GM18873 (cell line): Measurements from ENCODE around the gene HACD2.
A peak's percentile ranks its signal among the peaks of the same experiment; 100 is the strongest.

Source experiments
- ATAC-seq: cut with Tn5 transposase; IDR thresholded peaks from one replicate; pipeline ENCODE4 v1.9.1; 2021; ENCODE audit warnings: mild to moderate bottlenecking, moderate library complexity, moderate number of reproducible peaks; ENCODE audit not compliant: unreplicated experiment, low FRiP score

HACD2 gene

GRCh38 chr3:123576122-123576521, 8.7 kb downstream of the HACD2 start:
- no peak for ATAC-seq

GRCh38 chr3:123571973-123572365, 12.9 kb downstream of the HACD2 start:
- no peak for ATAC-seq

- no peak for ATAC-seq
Measured at GRCh38 chr3:123571264-123571972, 13.4 kb downstream of the HACD2 start.

GRCh38 chr3:123568875-123569274, 16.0 kb downstream of the HACD2 start:
- no peak for ATAC-seq

GRCh38 chr3:123568034-123568433, 16.8 kb downstream of the HACD2 start:
- no peak for ATAC-seq

- no peak for ATAC-seq
Measured at GRCh38 chr3:123564056-123564455, 20.8 kb downstream of the HACD2 start.

- no peak for ATAC-seq
Measured at GRCh38 chr3:123562547-123562946, 22.3 kb downstream of the HACD2 start.

- ATAC-seq, result no peak
Measured at GRCh38 chr3:123561188-123561587, 23.7 kb downstream of the HACD2 start.

GRCh38 chr3:123559040-123559861, 25.6 kb downstream of the HACD2 start:
- ATAC-seq, result no peak

- no peak for ATAC-seq
Measured at GRCh38 chr3:123553536-123553935, 31.3 kb downstream of the HACD2 start.

- ATAC-seq, result no peak
Measured at GRCh38 chr3:123552768-123553167, 32.1 kb downstream of the HACD2 start.

GRCh38 chr3:123552095-123552714, 32.6 kb downstream of the HACD2 start:
- ATAC-seq, result no peak

GRCh38 chr3:123547881-123548519, 36.9 kb downstream of the HACD2 start:
- no peak for ATAC-seq

GRCh38 chr3:123546133-123546755, 38.6 kb downstream of the HACD2 start:
- ATAC-seq, result no peak

GRCh38 chr3:123543950-123544349, 40.9 kb downstream of the HACD2 start:
- ATAC-seq, result no peak

- ATAC-seq, result no peak
Measured at GRCh38 chr3:123540285-123540684, 44.6 kb downstream of the HACD2 start.

GRCh38 chr3:123536153-123536895, 48.5 kb downstream of the HACD2 start:
- ATAC-seq, result peak; percentile 56

- ATAC-seq, result no peak
Measured at GRCh38 chr3:123535580-123535979, 49.3 kb downstream of the HACD2 start.

GRCh38 chr3:123534264-123534663, 50.6 kb downstream of the HACD2 start:
- ATAC-seq, result no peak
